GM08714 (cell line): ENCODE measurements around the gene PLXNB1.
A peak's percentile ranks its signal among the peaks of the same experiment; 100 is the strongest.
"Not testable (repeated sequence)": the region's sequence is repeated elsewhere in the genome, so short reads cannot be mapped to it uniquely, and the experiment has no call there.

Experiments
- H3K4me3 ChIP-seq: fragments of 200-500 bp; sonication (Bioruptor generic); 2 replicates; pipeline ENCODE4 v1.5.1; 2014; ENCODE audit warnings: mild to moderate bottlenecking, low read length, inconsistent platforms
- ZNF274 ChIP-seq: IDR thresholded peaks from 2 replicates; pipeline ENCODE4 v1.6.1; 2012; ENCODE audit warnings: mild to moderate bottlenecking, low read depth, low read length

The PLXNB1 gene

DNA sequence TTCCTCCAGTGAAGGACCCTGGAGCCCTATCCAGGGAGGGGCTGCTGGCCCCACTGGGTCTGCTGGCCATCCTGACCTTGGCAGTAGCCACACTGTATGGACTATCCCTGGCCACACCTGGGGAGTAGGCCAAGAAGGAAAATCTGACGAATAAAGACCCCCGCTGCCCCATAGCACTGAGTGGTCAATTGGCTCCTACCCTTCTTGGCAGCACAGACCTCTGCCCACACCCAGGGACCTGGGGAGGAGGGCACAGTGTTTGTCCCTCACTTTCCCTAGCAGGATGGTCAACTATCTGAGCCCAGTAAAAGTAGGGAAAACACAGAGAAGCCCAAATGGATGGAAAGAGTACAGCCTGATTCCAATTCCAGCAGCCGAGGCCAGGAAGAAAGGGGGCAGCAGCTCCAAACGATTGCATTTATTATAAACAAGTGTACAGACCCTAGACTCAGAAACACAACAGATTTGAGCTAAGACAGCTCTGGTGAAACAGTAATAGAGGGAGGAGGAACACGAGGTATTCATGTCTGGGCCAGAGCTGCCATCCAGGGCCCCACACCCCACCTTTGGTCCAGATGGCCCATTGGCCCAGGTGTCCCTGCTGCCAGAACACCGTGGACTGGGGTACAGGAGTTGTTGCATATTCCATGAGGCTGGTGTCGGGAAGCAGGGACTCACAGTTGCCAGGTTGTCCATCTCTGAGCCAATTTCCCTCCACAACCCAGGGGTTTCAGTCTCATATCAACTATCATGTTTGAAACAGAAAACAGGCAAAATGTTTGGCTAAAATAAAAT lies 37.8 kb upstream of the PLXNB1 start:
- peak overlapping the region; percentile 79; the same call in 1 of the 2 replicates for H3K4me3 ChIP-seq
- no peak for TF ChIP-seq ZNF274

DNA sequence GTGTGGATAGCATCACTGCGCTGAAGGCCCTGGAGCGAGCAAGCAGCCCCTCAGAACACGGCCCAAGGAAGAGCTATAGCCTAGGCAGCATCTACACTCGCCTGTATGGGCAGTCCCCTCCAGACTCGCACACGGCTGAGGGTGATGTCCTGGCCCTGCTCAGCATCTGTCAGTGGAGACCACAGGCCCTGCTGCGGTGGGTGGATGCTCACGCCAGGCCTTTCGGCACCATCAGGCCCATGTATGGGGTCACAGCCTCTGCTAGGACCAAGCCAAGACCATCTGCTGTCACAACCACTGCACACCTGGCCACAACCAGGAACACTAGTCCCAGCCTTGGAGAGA lies 37.2 kb upstream of the PLXNB1 start:
- TF ChIP-seq ZNF274, result no peak
- H3K4me3 ChIP-seq, result peak overlapping the region; percentile 79; the same call in 1 of the 2 replicates

GRCh38 chr3:48466386-48467109 lies 36.7 kb upstream of the PLXNB1 start:
- no peak for TF ChIP-seq ZNF274
- peak overlapping the region; percentile 79 for H3K4me3 ChIP-seq

DNA sequence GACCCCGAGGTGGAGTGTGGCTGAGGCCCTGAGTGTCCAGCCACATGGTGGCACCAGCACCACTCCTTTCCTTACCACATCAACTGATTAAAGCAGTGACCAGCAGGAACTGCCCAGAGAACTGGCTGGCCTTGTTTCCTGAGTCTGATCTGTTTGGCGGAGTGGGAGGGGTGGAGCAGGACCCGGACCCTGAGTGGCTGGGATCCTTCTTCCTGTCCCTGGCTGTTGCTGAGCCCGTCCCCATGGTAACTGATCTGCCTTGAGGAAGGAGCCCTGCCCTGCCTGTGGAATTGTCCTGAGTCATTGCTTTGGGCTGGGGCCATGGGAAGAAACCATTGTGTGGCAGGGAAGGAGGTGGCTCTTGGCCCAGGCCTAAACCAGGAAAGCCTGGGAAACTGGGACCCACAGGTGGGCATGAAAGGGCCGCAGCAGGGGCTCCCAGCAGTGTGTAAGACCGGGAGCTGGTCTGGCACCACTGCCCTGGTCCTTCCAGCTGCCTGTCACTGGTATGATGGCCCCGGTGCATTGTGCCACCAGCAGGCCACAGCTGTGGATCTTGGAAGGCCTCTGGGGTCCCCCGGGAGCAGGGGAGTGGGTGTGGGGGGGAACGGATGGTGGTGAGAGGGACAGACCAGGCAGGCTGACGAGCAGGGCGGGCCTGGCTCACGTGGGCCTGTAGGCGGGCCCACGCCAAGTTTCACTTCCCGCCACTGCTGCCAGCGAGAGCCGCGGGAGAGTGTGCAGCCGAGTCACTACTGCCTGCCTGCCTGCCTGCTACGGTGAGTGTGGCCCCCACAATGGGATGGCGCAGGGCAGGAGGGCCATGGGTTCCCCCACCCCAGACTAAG lies 35.9 kb upstream of the PLXNB1 start:
- peak overlapping the region; percentile 79 for H3K4me3 ChIP-seq
- no peak for TF ChIP-seq ZNF274

DNA sequence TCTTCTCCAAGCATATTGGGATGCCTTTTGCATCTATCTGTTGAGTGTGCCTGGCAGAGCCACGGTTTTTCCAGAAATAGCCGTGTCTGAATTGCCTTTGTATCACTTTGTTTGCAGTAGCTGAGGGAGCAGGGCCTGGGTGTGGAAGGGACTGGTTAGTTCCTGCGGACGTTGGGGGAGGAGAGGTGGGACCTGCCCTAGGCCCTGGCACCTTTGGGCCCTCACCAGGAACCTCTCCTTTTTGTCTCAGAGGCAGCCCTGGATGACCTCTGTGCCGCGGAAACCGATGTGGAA lies 35.3 kb upstream of the PLXNB1 start:
- TF ChIP-seq ZNF274, result no peak
- H3K4me3 ChIP-seq, result no peak overlapping the region

- no peak for TF ChIP-seq ZNF274
- H3K4me3 ChIP-seq, result no peak overlapping the region
Measured at GRCh38 chr3:48464713-48465221, 34.9 kb upstream of the PLXNB1 start.

DNA sequence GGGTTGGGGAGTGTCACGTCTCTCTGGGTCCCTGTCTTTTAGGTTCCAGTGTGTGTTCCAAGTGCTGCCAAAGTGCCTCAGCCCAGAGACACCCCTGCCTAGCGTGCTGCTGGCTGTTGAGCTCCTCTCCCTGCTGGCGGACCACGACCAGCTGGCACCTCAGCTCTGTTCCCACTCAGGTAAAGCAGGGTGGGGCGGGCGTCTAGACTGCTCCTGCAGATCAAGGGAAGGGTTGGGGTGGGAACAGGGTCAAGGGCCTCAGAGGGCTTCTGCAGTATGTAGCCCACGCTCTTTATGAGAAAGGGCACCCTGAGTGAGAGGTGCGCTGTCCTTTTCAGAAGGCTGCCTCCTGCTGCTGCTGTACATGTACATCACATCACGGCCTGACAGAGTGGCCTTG lies 33.8 kb upstream of the PLXNB1 start:
- no peak for TF ChIP-seq ZNF274
- H3K4me3 ChIP-seq, result no peak overlapping the region

DNA sequence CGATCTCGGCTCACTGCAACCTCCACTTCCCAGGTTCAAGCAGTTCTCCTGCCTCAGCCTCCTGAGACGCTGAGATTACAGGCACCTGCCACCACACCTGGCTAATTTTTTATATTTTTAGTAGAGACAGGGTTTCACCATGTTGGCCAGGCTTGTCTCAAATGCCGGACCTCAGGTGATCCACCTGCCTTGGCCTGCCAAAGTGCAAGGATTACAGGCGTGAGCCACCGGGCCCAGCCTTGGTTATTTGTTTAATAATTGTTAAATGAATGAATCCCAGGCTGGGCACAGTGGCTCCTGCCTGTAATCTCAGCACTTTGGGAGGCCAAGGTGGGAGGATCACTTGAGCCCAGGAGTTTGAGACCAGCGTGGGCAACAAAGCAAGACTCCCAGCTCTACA lies 31.9 kb upstream of the PLXNB1 start:
- not testable (repeated sequence) for H3K4me3 ChIP-seq

DNA sequence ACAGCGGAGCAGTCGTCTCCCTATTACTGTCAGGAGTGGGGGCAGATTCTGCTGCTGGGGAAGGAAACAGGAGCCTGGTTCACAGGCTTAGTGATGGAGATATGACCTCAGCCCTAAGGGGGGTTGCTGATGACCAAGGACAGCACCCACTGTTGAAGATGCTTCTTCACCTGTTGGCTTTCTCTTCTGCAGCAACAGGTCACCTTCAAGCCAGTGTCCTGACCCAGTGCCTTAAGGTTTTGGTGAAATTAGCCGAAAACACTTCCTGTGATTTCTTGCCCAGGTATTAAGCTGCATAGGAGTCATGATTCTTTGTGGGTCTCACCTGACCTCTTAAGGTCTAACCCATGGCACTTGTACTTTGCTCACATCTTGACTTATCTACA lies 30.6 kb upstream of the PLXNB1 start:
- no peak overlapping the region for H3K4me3 ChIP-seq
- TF ChIP-seq ZNF274, result no peak

DNA sequence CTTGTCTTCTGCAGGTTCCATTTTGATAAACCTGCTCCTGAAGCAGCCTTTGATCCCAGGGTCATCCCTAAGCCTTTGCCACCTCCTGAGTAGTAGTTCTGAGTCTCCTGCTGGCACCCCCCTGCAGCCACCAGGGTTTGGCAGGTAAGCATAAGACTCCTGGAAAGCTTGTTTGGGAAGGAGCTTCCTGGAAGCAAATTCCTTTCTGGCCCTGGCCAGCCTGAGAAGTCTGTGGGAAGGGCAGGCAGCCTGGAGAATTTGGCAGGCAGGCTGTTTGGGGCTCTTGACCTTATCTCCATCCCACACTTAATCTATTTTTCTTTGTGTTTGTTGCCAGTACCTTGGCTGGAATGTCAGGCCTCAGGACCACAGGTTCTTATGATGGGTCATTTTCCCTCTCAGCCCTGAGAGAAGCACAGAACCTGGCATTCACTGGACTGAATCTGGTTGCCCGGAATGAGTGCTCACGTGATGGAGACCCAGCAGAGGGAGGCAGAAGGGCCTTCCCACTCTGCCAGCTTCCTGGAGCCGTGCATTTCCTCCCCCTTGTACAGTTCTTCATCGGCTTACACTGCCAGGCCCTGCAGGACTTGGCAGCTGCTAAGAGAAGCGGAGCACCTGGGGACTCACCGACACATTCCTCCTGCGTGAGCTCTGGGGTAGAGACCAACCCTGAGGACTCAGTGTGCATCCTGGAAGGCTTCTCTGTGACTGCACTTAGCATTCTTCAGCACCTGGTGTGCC lies 30.1 kb upstream of the PLXNB1 start:
- no peak for TF ChIP-seq ZNF274
- H3K4me3 ChIP-seq, result no peak overlapping the region

- H3K4me3 ChIP-seq, result no peak overlapping the region
- TF ChIP-seq ZNF274, result no peak
Measured at GRCh38 chr3:48459331-48459730, 29.4 kb upstream of the PLXNB1 start.

DNA sequence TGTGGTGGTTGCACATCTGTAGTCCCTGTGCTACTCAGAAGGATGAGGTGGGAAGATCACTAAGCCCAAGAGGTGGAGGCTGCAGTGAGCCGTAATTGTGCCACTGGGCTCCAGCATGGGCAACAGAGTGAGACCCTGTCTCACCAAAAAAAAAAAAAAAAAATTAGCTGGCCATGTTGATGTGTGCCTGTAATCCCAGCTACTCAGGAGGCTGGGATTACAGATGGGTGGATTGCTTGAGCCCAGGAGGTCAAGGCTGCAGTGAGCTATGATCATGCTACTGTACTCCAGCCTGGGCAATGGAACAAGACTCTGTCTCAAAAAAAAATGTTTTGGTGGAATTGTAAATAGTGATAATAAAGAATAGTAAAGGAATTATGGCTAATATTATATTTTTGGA lies 26.6 kb upstream of the PLXNB1 start:
- TF ChIP-seq ZNF274, result no peak
- no peak overlapping the region for H3K4me3 ChIP-seq

DNA sequence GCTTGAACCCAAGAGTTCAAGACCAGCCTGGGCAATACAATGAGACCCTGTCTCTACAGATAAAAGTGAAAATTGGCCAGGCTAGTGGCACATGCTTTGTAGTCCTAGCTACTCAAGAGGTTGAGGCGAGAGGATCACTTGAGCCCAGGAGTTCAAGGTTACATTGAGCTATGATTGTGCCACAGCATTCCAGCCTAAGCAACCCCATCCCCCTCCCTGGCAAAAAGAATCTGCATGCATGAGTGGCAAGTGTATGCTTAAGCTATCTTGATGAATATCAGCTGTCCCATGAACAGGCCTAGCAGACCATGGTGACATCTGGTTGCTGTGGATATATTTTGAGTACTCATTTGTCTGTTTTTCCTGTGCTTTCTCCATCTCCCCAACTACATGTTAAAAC lies 21.4 kb upstream of the PLXNB1 start:
- no peak overlapping the region for H3K4me3 ChIP-seq
- no peak for TF ChIP-seq ZNF274
